GM12891 (cell line): ENCODE measurements around the gene AK8.

Experiments used
- DNase-seq: peaks from one replicate; pipeline ENCODE4 v3.0.0; 2011; ENCODE audit warnings: low spot score; ENCODE audit not compliant: insufficient read length
- FAIRE-seq: peaks from 2 replicates; lab custom pipeline; 2011; peaks lifted over from hg19 to GRCh38; lab: Jason Lieb, UNC
- PAX5 ChIP-seq: IDR thresholded peaks from 2 replicates; pipeline ENCODE4 v1.6.1; 2011; ENCODE audit warnings: low read length, moderate library complexity, mild to moderate bottlenecking; ENCODE audit not compliant: insufficient read depth, severe bottlenecking
- POLR2A ChIP-seq: IDR thresholded peaks from 2 replicates; pipeline ENCODE4 v1.6.1; 2011; ENCODE audit warnings: low read depth, low read length, control low read depth
- POLR2AphosphoS5 ChIP-seq: IDR thresholded peaks from 2 replicates; pipeline ENCODE4 v1.6.1; 2011; ENCODE audit warnings: low read depth, low read length, control low read depth
- POU2F2 ChIP-seq: IDR thresholded peaks from 2 replicates; pipeline ENCODE4 v1.6.1; 2011; ENCODE audit warnings: low read depth, mild to moderate bottlenecking, control low read depth, low read length, moderate library complexity
- SPI1 ChIP-seq: IDR thresholded peaks from 2 replicates; pipeline ENCODE4 v1.6.1; 2011; ENCODE audit warnings: low read depth, low read length, control low read depth
- TAF1 ChIP-seq: IDR thresholded peaks from 2 replicates; pipeline ENCODE4 v1.6.1; 2011; ENCODE audit warnings: low read depth, low read length, control low read depth

Gene AK8

GRCh38 chr9:132794730-132795380, 83.2 kb downstream of the AK8 start:
- TF ChIP-seq POU2F2 (no peak), SPI1 (no peak), POLR2A (no peak), PAX5 (no peak), POLR2AphosphoS5 (no peak), TAF1 (no peak)
- FAIRE-seq (no peak), DNase-seq (no peak)

GRCh38 chr9:132793606-132794580, 84.2 kb downstream of the AK8 start:
- FAIRE-seq (no peak), DNase-seq (no peak)
- TF ChIP-seq POLR2A = no peak
- TF ChIP-seq POU2F2 = no peak
- no peak for TF ChIP-seq SPI1
- TF ChIP-seq POLR2AphosphoS5 = no peak
- TF ChIP-seq TAF1 = no peak
- no peak for TF ChIP-seq PAX5

GRCh38 chr9:132792547-132792946, 85.5 kb downstream of the AK8 start:
- FAIRE-seq = no peak
- TF ChIP-seq PAX5 = no peak

GRCh38 chr9:132791699-132792240, 86.3 kb downstream of the AK8 start:
- TF ChIP-seq POU2F2 = no peak
- TF ChIP-seq SPI1 = no peak
- TF ChIP-seq PAX5 = no peak
- no peak for TF ChIP-seq TAF1
- TF ChIP-seq POLR2AphosphoS5 = no peak
- no peak for TF ChIP-seq POLR2A
- no peak for FAIRE-seq

More at GRCh38 chr9:132792547-132792946, 85.5 kb downstream of the AK8 start:
- no peak for DNase-seq

GRCh38 chr9:132789719-132790118, 88.4 kb downstream of the AK8 start:
- TF ChIP-seq TAF1 = no peak
- 0 out of 2 replicates have a peak, but pooled peaks have one; percentile 22 for TF ChIP-seq SPI1
- TF ChIP-seq POU2F2 = no peak
- DNase-seq (no peak), FAIRE-seq (no peak)

More at GRCh38 chr9:132791699-132792240, 86.3 kb downstream of the AK8 start:
- DNase-seq = no peak

- FAIRE-seq (no peak), DNase-seq (no peak)
- TF ChIP-seq POLR2A (no peak), TAF1 (no peak), POU2F2 (no peak), PAX5 (no peak), POLR2AphosphoS5 (no peak)
Measured at GRCh38 chr9:132788378-132788777, 89.7 kb downstream of the AK8 start.

- DNase-seq (no peak), FAIRE-seq (no peak)
- TF ChIP-seq POLR2AphosphoS5 (no peak), TAF1 (no peak), PAX5 (no peak), POLR2A (no peak), SPI1 (no peak), POU2F2 (no peak)
Measured at GRCh38 chr9:132787748-132788159, 90.3 kb downstream of the AK8 start.

- TF ChIP-seq SPI1 (no peak), POU2F2 (no peak), TAF1 (no peak), PAX5 (no peak), POLR2A (no peak)
- FAIRE-seq (no peak), DNase-seq (no peak)
Measured at GRCh38 chr9:132784286-132784830, 93.7 kb downstream of the AK8 start.

- TF ChIP-seq POLR2AphosphoS5 = no peak
- no peak for TF ChIP-seq TAF1
- TF ChIP-seq POLR2A = no peak
- no peak for TF ChIP-seq SPI1
- no peak for TF ChIP-seq PAX5
- no peak for TF ChIP-seq POU2F2
- FAIRE-seq = no peak
Measured at GRCh38 chr9:132783006-132783405, 95.1 kb downstream of the AK8 start.

More at GRCh38 chr9:132783006-132783405, 95.1 kb downstream of the AK8 start:
- DNase-seq = no peak
